ENCODE measurements around the gene LMTK2. TPM values are rescaled to one million over a fixed set of nuclear protein-coding genes. Genes with fewer than 3 reads are reported as not detected.
"Not testable (repeated sequence)": the region's sequence is repeated elsewhere in the genome, so short reads cannot be mapped to it uniquely, and the experiment has no call there.

The LMTK2 gene
- total RNA-seq, 4 donors from 2014 or later, result 22.5 to 31.7 (median 28.4) TPM

DNA sequence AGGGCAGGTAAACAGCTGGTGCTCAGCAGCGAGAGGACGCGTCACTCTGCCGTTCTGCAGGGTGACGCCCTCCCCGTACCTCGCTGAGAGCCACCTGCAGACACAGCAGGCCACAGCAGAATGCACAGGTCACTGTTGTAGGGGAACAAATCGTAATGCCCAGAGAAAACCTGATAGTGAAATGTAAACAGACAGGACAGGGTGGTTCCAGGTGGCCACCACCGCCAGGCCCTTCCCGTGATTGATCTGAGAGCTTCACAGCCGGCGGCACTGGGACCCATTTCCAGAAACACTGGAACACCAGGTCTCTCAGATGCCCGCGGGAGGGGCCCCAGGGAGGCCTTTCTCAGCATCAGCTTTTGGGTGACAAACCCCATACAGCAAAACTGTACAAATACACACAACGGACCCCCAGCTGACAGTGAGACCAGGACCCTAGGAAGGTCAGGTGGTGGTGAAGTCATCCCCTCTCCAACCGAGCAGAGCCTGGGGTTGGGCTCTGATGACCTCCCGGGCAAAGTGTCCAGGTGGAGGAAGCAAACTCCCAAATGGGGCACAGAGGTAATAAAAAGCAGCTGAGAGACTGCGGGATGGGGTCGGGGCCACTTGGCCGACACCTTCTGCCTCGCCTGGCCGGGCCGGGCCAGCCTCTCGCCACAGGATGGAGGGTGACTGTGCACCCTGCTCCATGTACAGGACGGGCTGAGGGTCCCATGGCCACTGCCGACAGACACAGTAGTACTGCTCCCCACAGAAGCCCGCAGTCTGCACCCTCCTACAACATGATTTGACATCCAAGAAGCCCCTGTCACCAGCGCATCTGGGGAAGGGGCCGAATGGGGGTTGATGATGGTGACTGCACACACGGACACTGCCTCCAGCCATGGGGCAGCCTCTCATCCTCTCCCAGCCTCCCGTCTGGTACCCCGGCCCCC, 109.2 kb downstream of the LMTK2 start:
- no peak overlapping the region for H3K27ac ChIP-seq (replicated peaks in 1 of 4)
- H3K27me3 ChIP-seq, result peaks cover 0 to 19% (median 4%) of the 10 kb centered on the region in 4 donors
- TF ChIP-seq POLR2AphosphoS5 (IDR thresholded peaks at IDR 0.05), result no peak
- TF ChIP-seq, protein P1, sequence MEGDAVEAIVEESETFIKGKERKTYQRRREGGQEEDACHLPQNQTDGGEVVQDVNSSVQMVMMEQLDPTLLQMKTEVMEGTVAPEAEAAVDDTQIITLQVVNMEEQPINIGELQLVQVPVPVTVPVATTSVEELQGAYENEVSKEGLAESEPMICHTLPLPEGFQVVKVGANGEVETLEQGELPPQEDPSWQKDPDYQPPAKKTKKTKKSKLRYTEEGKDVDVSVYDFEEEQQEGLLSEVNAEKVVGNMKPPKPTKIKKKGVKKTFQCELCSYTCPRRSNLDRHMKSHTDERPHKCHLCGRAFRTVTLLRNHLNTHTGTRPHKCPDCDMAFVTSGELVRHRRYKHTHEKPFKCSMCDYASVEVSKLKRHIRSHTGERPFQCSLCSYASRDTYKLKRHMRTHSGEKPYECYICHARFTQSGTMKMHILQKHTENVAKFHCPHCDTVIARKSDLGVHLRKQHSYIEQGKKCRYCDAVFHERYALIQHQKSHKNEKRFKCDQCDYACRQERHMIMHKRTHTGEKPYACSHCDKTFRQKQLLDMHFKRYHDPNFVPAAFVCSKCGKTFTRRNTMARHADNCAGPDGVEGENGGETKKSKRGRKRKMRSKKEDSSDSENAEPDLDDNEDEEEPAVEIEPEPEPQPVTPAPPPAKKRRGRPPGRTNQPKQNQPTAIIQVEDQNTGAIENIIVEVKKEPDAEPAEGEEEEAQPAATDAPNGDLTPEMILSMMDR (IDR thresholded peaks at IDR 0.05), result no peak
- no peak for TF ChIP-seq POLR2A (IDR thresholded peaks at IDR 0.05; ENCODE audit: low read depth)
- no peak for TF ChIP-seq EP300 (IDR thresholded peaks at IDR 0.05)
- WGBS, result 89% methylated on average over 31 of the region's 32 CpGs
- H3K4me3 ChIP-seq, result no peak overlapping the region
- H3K4me1 ChIP-seq, result peaks cover 0 to 13% (median 10%) of the 10 kb centered on the region in 4 donors
- no peak for DNase-seq (ENCODE audit: extremely low spot score)
- intact Hi-C loops (cut with DNase I), result no loop called here
- no peaks in the 10 kb centered on the region for H3K9me3 ChIP-seq
- peaks cover 0 to 43% (median 33%) of the 10 kb centered on the region in 4 donors for H3K36me3 ChIP-seq

DNA sequence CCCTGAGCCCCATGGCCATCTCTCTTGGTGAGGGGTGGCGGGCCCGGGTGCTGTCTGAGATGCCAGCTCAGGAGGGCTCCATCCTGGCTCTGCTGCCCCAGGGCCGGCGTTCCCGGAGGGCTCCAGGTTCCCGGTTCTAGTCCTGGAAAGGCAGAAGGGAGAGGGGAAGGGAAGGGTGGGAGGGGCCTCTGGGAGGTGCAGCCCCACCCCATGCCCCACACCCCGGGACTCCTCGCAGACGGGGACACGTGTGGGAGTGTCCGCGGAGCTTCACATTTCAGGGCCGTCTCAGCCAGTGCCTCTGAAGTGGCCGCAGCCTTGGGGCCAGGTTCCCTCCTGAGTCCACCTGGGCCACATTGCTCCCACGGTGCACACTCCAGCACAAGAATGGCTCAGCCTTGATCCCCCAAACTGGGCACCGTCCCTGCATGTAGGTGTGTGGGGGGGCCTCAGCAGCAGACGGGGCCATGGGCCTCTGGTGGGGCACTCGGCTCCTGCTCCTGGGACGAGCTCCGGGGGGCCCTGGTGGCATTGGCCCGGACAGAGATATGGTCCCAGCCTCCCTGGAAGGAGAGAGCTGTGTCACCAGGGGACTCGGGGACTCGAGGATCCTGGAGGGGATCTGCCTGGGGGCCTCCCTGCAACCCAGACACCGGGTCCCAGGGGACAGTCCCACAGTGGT, 110.4 kb downstream of the LMTK2 start:
- DNase-seq (ENCODE audit: extremely low spot score), result no peak
- Histone ChIP-seq H3K36me3 (peaks cover 5 to 56% (median 46%) of the 10 kb centered on the region in 4 donors), H3K4me1 (peaks cover 0 to 4% (median under 1%) of the 10 kb centered on the region in 4 donors), H3K27me3 (peaks cover 0 to 7% (median 0%) of the 10 kb centered on the region in 4 donors), H3K27ac (replicated peaks in 1 of 4) (no peak overlapping the region), H3K9me3 (no peaks in the 10 kb centered on the region), H3K4me3 (no peak overlapping the region)
- 93% methylated on average over 5 of the region's 24 CpGs for WGBS
- TF ChIP-seq, protein P1 (IDR thresholded peaks at IDR 0.05), result no peak
- no peak for TF ChIP-seq POLR2AphosphoS5 (IDR thresholded peaks at IDR 0.05)
- no peak for TF ChIP-seq EP300 (IDR thresholded peaks at IDR 0.05)
- no peak for TF ChIP-seq POLR2A (IDR thresholded peaks at IDR 0.05; ENCODE audit: low read depth)
- intact Hi-C loops (cut with DNase I), result no loop called here

DNA sequence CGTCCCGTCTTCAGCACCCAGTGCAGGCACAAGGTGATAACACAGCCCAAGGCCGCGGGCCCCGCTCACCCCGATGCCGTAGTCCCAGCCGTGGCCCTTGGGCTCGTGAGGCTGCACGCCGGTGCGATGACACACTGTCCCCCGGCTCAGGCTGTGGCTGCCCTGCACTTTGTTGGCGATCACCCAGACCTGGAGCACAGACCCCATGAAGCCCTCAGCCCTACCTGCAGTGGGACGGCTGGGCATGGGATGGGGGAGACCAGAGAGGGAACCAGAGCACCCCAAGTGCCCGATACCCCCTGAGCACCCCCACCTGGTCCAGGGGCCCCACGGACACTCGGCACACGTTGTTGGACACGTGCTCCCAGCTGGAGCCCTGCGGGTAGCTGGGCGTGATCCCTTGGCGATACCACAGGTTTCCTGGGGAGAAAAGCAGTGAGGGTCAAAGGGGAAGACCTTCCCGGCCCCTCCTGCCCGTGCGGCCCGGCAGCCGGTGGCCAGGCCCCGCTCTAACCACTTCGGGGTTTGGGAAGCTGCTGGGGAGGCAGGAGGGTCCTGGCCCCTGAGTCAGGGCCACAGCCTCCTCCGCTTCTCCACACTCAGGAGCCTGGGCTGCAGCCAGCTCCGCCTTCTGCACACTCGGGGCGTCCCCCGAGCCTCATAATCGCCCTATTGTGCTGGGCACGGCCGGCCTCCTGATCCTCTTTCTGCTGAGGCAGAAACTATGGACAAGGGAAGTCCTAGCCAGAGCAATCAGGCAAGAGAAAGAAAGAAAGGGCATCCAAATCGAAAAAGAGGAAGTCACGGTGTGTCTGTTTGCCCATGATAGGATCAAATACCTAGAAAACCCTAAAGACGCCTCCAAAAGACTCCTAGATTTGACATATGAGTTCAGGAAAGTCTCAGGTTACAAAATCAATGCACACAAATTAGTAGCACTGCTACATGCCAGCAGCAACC, 111.2 kb downstream of the LMTK2 start:
- DNase-seq (ENCODE audit: extremely low spot score), result no peak
- H3K27ac ChIP-seq (replicated peaks in 1 of 4), result no peak overlapping the region
- H3K4me1 ChIP-seq, result peaks cover 0 to 4% (median 0%) of the 10 kb centered on the region in 4 donors
- no peak for TF ChIP-seq POLR2AphosphoS5 (IDR thresholded peaks at IDR 0.05)
- no peak for TF ChIP-seq EP300 (IDR thresholded peaks at IDR 0.05)
- no peak for TF ChIP-seq POLR2A (IDR thresholded peaks at IDR 0.05; ENCODE audit: low read depth)
- TF ChIP-seq, protein P1 (IDR thresholded peaks at IDR 0.05), result no peak
- no peaks in the 10 kb centered on the region for H3K27me3 ChIP-seq
- H3K4me3 ChIP-seq, result no peak overlapping the region
- 87% methylated on average over 36 of the region's 41 CpGs for WGBS
- intact Hi-C loops (cut with DNase I), result no loop called here
- H3K9me3 ChIP-seq, result no peaks in the 10 kb centered on the region
- peaks cover 8 to 64% (median 54%) of the 10 kb centered on the region in 4 donors for H3K36me3 ChIP-seq

DNA sequence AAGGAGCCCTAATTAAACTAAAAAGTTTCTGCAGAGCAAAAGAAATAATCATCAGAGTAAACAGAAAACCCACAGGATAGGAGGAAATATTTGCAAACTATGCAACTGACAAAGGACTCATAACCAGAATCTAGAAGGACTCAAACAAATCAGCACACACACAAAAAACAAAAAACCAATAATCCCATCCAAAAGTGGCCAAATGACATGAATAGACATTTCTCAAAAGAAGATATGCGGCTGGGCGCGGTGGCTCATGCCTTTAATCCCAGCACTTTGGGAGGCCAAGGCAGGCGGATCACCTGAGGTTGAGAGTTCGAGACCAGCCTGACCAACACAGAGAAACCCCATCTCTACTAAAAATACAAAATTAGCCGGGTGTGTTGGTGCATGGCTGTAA, 112.7 kb downstream of the LMTK2 start:
- H3K9me3 ChIP-seq; H3K27ac ChIP-seq (replicated peaks in 1 of 4); H3K4me1 ChIP-seq; DNase-seq (ENCODE audit: extremely low spot score); intact Hi-C loops (cut with DNase I); H3K27me3 ChIP-seq; H3K4me3 ChIP-seq: not testable (repeated sequence)
- 97% methylated on average over 6 of the region's 6 CpGs for WGBS
- H3K36me3 ChIP-seq, result peaks cover 8 to 79% (median 67%) of the 10 kb centered on the region in 4 donors
